ENCODE results near the gene LKAAEAR1. TPM values are rescaled to one million over a fixed set of nuclear protein-coding genes. Genes with fewer than 3 reads are reported as not detected.

Gene LKAAEAR1
- total and polyA plus RNA-seq, 2 of the 13 experiments (the other 11 are each of a cell fraction or from before 2014, with no cell fraction given): not detected

- TF ChIP-seq PRDM15 (CRISPR knock-in tag; IDR thresholded peaks at IDR 0.05) (no peak), ZEB1 (IDR thresholded peaks at IDR 0.05; ENCODE audit: insufficient replicate concordance, low read depth) (peak; percentile 51), NPAS2 (CRISPR knock-in tag; IDR thresholded peaks at IDR 0.05; ENCODE audit: borderline replicate concordance) (no peak), ZNF552 (CRISPR knock-in tag; IDR thresholded peaks at IDR 0.05; ENCODE audit: borderline replicate concordance) (0 out of 2 replicates have a peak, but pooled peaks have one; percentile 47), MAZ (IDR thresholded peaks at IDR 0.05; ENCODE audit: borderline replicate concordance, low read depth, low read length) (no peak), MAZ (CRISPR knock-in tag; IDR thresholded peaks at IDR 0.05; ENCODE audit: low read depth) (no peak; the same call in 1 of the 2 replicates), ISL2 (CRISPR knock-in tag; IDR thresholded peaks at IDR 0.05) (no peak; the same call in 1 of the 2 replicates), ZNF737 (CRISPR knock-in tag; IDR thresholded peaks at IDR 0.05; ENCODE audit: borderline replicate concordance) (no peak), ZNF766 (CRISPR knock-in tag; IDR thresholded peaks at IDR 0.05; ENCODE audit: borderline replicate concordance) (no peak), E2F5 (CRISPR knock-in tag; conservative IDR thresholded peaks at IDR 0.05) (no peak; the same call in 1 of the 2 replicates), ZHX1 (CRISPR knock-in tag; IDR thresholded peaks at IDR 0.05; ENCODE audit: low read depth) (peak; percentile 71), SIN3A (IDR thresholded peaks at IDR 0.05; ENCODE audit: borderline replicate concordance, low read depth, low read length) (peak; percentile 24; the same call in 1 of the 2 replicates), ZNF639 (CRISPR knock-in tag; conservative IDR thresholded peaks at IDR 0.05) (no peak), ZBTB20 (CRISPR knock-in tag; IDR thresholded peaks at IDR 0.05; ENCODE audit: borderline replicate concordance, low read depth) (no peak; the same call in 1 of the 2 replicates), ZNF24 (IDR thresholded peaks at IDR 0.05) (no peak), RFX5 (IDR thresholded peaks at IDR 0.05; ENCODE audit: low read depth, low read length) (no peak), ZNF121 (CRISPR knock-in tag; IDR thresholded peaks at IDR 0.05) (no peak), ZFP41 (CRISPR knock-in tag; IDR thresholded peaks at IDR 0.05; ENCODE audit: borderline replicate concordance) (no peak), CREBL2 (CRISPR knock-in tag; IDR thresholded peaks at IDR 0.05; ENCODE audit: borderline replicate concordance) (no peak), KMT2A (CRISPR knock-in tag; IDR thresholded peaks at IDR 0.05) (no peak; the same call in 1 of the 2 replicates)
These were observed 43.8 kb downstream of the LKAAEAR1 start (continued) for GRCh38 chr20:64040231-64041039.

Data from HepG2 (cell line).